ENCODE measurements around the gene KIRREL3.

Gene KIRREL3

GRCh38 chr11:126628450-126628789 lies 372.1 kb downstream of the KIRREL3 start:
- H2BK5ac ChIP-seq (ENCODE audit: low read length), result no peak overlapping the region

GRCh38 chr11:126627421-126627820 lies 373.1 kb downstream of the KIRREL3 start:
- Histone ChIP-seq H3K4ac (ENCODE audit: low read depth, low read length) (no peak overlapping the region), H3K23ac (ENCODE audit: low read length) (no peak overlapping the region), H3K79me2 (ENCODE audit: control insufficient read depth, insufficient read depth, low read length) (no peaks in the 10 kb centered on the region), H2BK15ac (replicated peaks; ENCODE audit: low read depth) (no peak overlapping the region), H3K27me3 (ENCODE audit: insufficient read depth, low read length, poor library complexity) (no peaks in the 10 kb centered on the region), H3K4me2 (ENCODE audit: low read length) (no peak overlapping the region), H3K79me1 (ENCODE audit: low read length) (no peaks in the 10 kb centered on the region), H4K8ac (ENCODE audit: low read depth, low read length) (no peak overlapping the region), H3K27ac (ENCODE audit: low read depth, low read length) (no peak overlapping the region), H2BK120ac (ENCODE audit: low read depth, low read length) (no peak overlapping the region), H3K4me3 (ENCODE audit: low read length) (no peak overlapping the region), H3K36me3 (ENCODE audit: control insufficient read depth, insufficient read depth, low read length) (no peaks in the 10 kb centered on the region), H3K56ac (ENCODE audit: low read length) (no peak overlapping the region), H4K5ac (ENCODE audit: low read length) (no peak overlapping the region), H3K9ac (ENCODE audit: low read length) (no peak overlapping the region), H2AK5ac (ENCODE audit: low read length) (no peak overlapping the region), H3K4me1 (ENCODE audit: control insufficient read depth, low read depth, low read length) (no peaks in the 10 kb centered on the region), H2BK5ac (ENCODE audit: low read length) (no peak overlapping the region), H3K18ac (ENCODE audit: low read length) (no peak overlapping the region)
- WGBS (ENCODE audit: extremely low coverage, insufficient coverage, low lambda C conversion rate), result no CpG with 5 or more reads among the region's 7 CpGs
- DNase-seq, result no peak

More at GRCh38 chr11:126628450-126628789, 372.1 kb downstream of the KIRREL3 start:
- no peak overlapping the region for H3K4ac ChIP-seq (ENCODE audit: low read depth, low read length)
- H3K18ac ChIP-seq (ENCODE audit: low read length), result no peak overlapping the region
- no peak overlapping the region for H3K56ac ChIP-seq (ENCODE audit: low read length)
- no peaks in the 10 kb centered on the region for H3K27me3 ChIP-seq (ENCODE audit: insufficient read depth, low read length, poor library complexity)
- H3K79me2 ChIP-seq (ENCODE audit: control insufficient read depth, insufficient read depth, low read length), result no peaks in the 10 kb centered on the region
- H3K23ac ChIP-seq (ENCODE audit: low read length), result no peak overlapping the region
- no peak overlapping the region for H3K4me2 ChIP-seq (ENCODE audit: low read length)
- no peak overlapping the region for H4K5ac ChIP-seq (ENCODE audit: low read length)
- no CpG with 5 or more reads among the region's 1 CpG for WGBS (ENCODE audit: extremely low coverage, insufficient coverage, low lambda C conversion rate)
- no peaks in the 10 kb centered on the region for H3K79me1 ChIP-seq (ENCODE audit: low read length)
- H2BK120ac ChIP-seq (ENCODE audit: low read depth, low read length), result no peak overlapping the region
- no peak overlapping the region for H3K9ac ChIP-seq (ENCODE audit: low read length)
- H3K4me1 ChIP-seq (ENCODE audit: control insufficient read depth, low read depth, low read length), result no peaks in the 10 kb centered on the region
- no peak overlapping the region for H3K4me3 ChIP-seq (ENCODE audit: low read length)
- no peak overlapping the region for H4K8ac ChIP-seq (ENCODE audit: low read depth, low read length)
- no peak overlapping the region for H3K27ac ChIP-seq (ENCODE audit: low read depth, low read length)
- no peaks in the 10 kb centered on the region for H3K36me3 ChIP-seq (ENCODE audit: control insufficient read depth, insufficient read depth, low read length)
- H2BK15ac ChIP-seq (replicated peaks; ENCODE audit: low read depth), result no peak overlapping the region
- DNase-seq, result no peak
- H2AK5ac ChIP-seq (ENCODE audit: low read length), result no peak overlapping the region

- Histone ChIP-seq H3K23ac (ENCODE audit: low read length) (no peak overlapping the region), H3K4me3 (ENCODE audit: low read length) (no peak overlapping the region), H2BK120ac (ENCODE audit: low read depth, low read length) (no peak overlapping the region), H3K79me1 (ENCODE audit: low read length) (no peaks in the 10 kb centered on the region), H3K56ac (ENCODE audit: low read length) (no peak overlapping the region), H3K18ac (ENCODE audit: low read length) (no peak overlapping the region), H3K27me3 (ENCODE audit: insufficient read depth, low read length, poor library complexity) (no peaks in the 10 kb centered on the region), H2BK5ac (ENCODE audit: low read length) (no peak overlapping the region), H2AK5ac (ENCODE audit: low read length) (no peak overlapping the region), H2BK15ac (replicated peaks; ENCODE audit: low read depth) (no peak overlapping the region), H3K4me1 (ENCODE audit: control insufficient read depth, low read depth, low read length) (no peaks in the 10 kb centered on the region), H3K4ac (ENCODE audit: low read depth, low read length) (no peak overlapping the region), H3K4me2 (ENCODE audit: low read length) (no peak overlapping the region), H3K36me3 (ENCODE audit: control insufficient read depth, insufficient read depth, low read length) (no peaks in the 10 kb centered on the region), H3K79me2 (ENCODE audit: control insufficient read depth, insufficient read depth, low read length) (no peaks in the 10 kb centered on the region), H3K27ac (ENCODE audit: low read depth, low read length) (no peak overlapping the region), H3K9ac (ENCODE audit: low read length) (no peak overlapping the region), H4K8ac (ENCODE audit: low read depth, low read length) (no peak overlapping the region), H4K5ac (ENCODE audit: low read length) (no peak overlapping the region)
- no CpG with 5 or more reads among the region's 7 CpGs for WGBS (ENCODE audit: extremely low coverage, insufficient coverage, low lambda C conversion rate)
- no peak for DNase-seq
These were observed 376.1 kb downstream of the KIRREL3 start for GRCh38 chr11:126624506-126624905.

GRCh38 chr11:126619516-126619915 lies 381.1 kb downstream of the KIRREL3 start:
- Histone ChIP-seq H3K56ac (ENCODE audit: low read length) (no peak overlapping the region), H3K4me3 (ENCODE audit: low read length) (no peak overlapping the region), H4K8ac (ENCODE audit: low read depth, low read length) (no peak overlapping the region), H4K5ac (ENCODE audit: low read length) (no peak overlapping the region), H3K79me2 (ENCODE audit: control insufficient read depth, insufficient read depth, low read length) (no peaks in the 10 kb centered on the region), H3K9ac (ENCODE audit: low read length) (no peak overlapping the region), H3K4ac (ENCODE audit: low read depth, low read length) (no peak overlapping the region), H2BK5ac (ENCODE audit: low read length) (no peak overlapping the region), H3K23ac (ENCODE audit: low read length) (no peak overlapping the region), H3K27me3 (ENCODE audit: insufficient read depth, low read length, poor library complexity) (no peaks in the 10 kb centered on the region), H2AK5ac (ENCODE audit: low read length) (no peak overlapping the region), H2BK15ac (replicated peaks; ENCODE audit: low read depth) (no peak overlapping the region), H3K36me3 (ENCODE audit: control insufficient read depth, insufficient read depth, low read length) (no peaks in the 10 kb centered on the region), H3K18ac (ENCODE audit: low read length) (no peak overlapping the region), H3K4me1 (ENCODE audit: control insufficient read depth, low read depth, low read length) (no peaks in the 10 kb centered on the region), H3K79me1 (ENCODE audit: low read length) (no peaks in the 10 kb centered on the region), H2BK120ac (ENCODE audit: low read depth, low read length) (no peak overlapping the region), H3K27ac (ENCODE audit: low read depth, low read length) (no peak overlapping the region), H3K4me2 (ENCODE audit: low read length) (no peak overlapping the region)
- DNase-seq, result no peak
- WGBS (ENCODE audit: extremely low coverage, insufficient coverage, low lambda C conversion rate), result no CpG with 5 or more reads among the region's 3 CpGs

GRCh38 chr11:126615845-126616244 lies 384.7 kb downstream of the KIRREL3 start:
- no peaks in the 10 kb centered on the region for H3K27me3 ChIP-seq (ENCODE audit: insufficient read depth, low read length, poor library complexity)
- H2BK120ac ChIP-seq (ENCODE audit: low read depth, low read length), result no peak overlapping the region
- H4K5ac ChIP-seq (ENCODE audit: low read length), result no peak overlapping the region
- H4K8ac ChIP-seq (ENCODE audit: low read depth, low read length), result no peak overlapping the region
- no peaks in the 10 kb centered on the region for H3K4me1 ChIP-seq (ENCODE audit: control insufficient read depth, low read depth, low read length)
- H3K36me3 ChIP-seq (ENCODE audit: control insufficient read depth, insufficient read depth, low read length), result no peaks in the 10 kb centered on the region
- DNase-seq, result no peak
- H3K79me1 ChIP-seq (ENCODE audit: low read length), result no peaks in the 10 kb centered on the region
- no peak overlapping the region for H2BK15ac ChIP-seq (replicated peaks; ENCODE audit: low read depth)
- H3K27ac ChIP-seq (ENCODE audit: low read depth, low read length), result no peak overlapping the region
- no peak overlapping the region for H3K18ac ChIP-seq (ENCODE audit: low read length)
- H3K4me3 ChIP-seq (ENCODE audit: low read length), result no peak overlapping the region
- H2BK5ac ChIP-seq (ENCODE audit: low read length), result no peak overlapping the region
- no peak overlapping the region for H3K56ac ChIP-seq (ENCODE audit: low read length)
- no CpG with 5 or more reads among the region's 11 CpGs for WGBS (ENCODE audit: extremely low coverage, insufficient coverage, low lambda C conversion rate)
- H3K9ac ChIP-seq (ENCODE audit: low read length), result no peak overlapping the region
- no peak overlapping the region for H3K4ac ChIP-seq (ENCODE audit: low read depth, low read length)
- H3K23ac ChIP-seq (ENCODE audit: low read length), result no peak overlapping the region
- no peak overlapping the region for H2AK5ac ChIP-seq (ENCODE audit: low read length)
- H3K4me2 ChIP-seq (ENCODE audit: low read length), result no peak overlapping the region
- H3K79me2 ChIP-seq (ENCODE audit: control insufficient read depth, insufficient read depth, low read length), result no peaks in the 10 kb centered on the region

GRCh38 chr11:126613272-126613671 lies 387.3 kb downstream of the KIRREL3 start:
- no peak overlapping the region for H3K56ac ChIP-seq (ENCODE audit: low read length)
- no peak overlapping the region for H3K4me2 ChIP-seq (ENCODE audit: low read length)
- no peak overlapping the region for H2AK5ac ChIP-seq (ENCODE audit: low read length)
- no peaks in the 10 kb centered on the region for H3K4me1 ChIP-seq (ENCODE audit: control insufficient read depth, low read depth, low read length)
- no peak overlapping the region for H4K5ac ChIP-seq (ENCODE audit: low read length)
- DNase-seq, result no peak
- no peaks in the 10 kb centered on the region for H3K79me1 ChIP-seq (ENCODE audit: low read length)
- no peak overlapping the region for H3K18ac ChIP-seq (ENCODE audit: low read length)
- no peaks in the 10 kb centered on the region for H3K36me3 ChIP-seq (ENCODE audit: control insufficient read depth, insufficient read depth, low read length)
- H3K4ac ChIP-seq (ENCODE audit: low read depth, low read length), result no peak overlapping the region
- no peak overlapping the region for H2BK15ac ChIP-seq (replicated peaks; ENCODE audit: low read depth)
- no CpG with 5 or more reads among the region's 4 CpGs for WGBS (ENCODE audit: extremely low coverage, insufficient coverage, low lambda C conversion rate)
- H3K9ac ChIP-seq (ENCODE audit: low read length), result no peak overlapping the region
- no peak overlapping the region for H4K8ac ChIP-seq (ENCODE audit: low read depth, low read length)
- H3K4me3 ChIP-seq (ENCODE audit: low read length), result no peak overlapping the region
- no peak overlapping the region for H2BK120ac ChIP-seq (ENCODE audit: low read depth, low read length)
- no peak overlapping the region for H3K23ac ChIP-seq (ENCODE audit: low read length)
- no peaks in the 10 kb centered on the region for H3K79me2 ChIP-seq (ENCODE audit: control insufficient read depth, insufficient read depth, low read length)
- no peak overlapping the region for H2BK5ac ChIP-seq (ENCODE audit: low read length)
- no peak overlapping the region for H3K27ac ChIP-seq (ENCODE audit: low read depth, low read length)
- no peaks in the 10 kb centered on the region for H3K27me3 ChIP-seq (ENCODE audit: insufficient read depth, low read length, poor library complexity)
